GM23248 (cell line): ENCODE measurements around the gene CTBP2. TPM values are rescaled to one million over a fixed set of nuclear protein-coding genes. Genes with fewer than 3 reads are reported as not detected.

Experiments used
- DNase-seq: peaks from one replicate; pipeline ENCODE4 v3.0.0-alpha.2; 2015
- H2AFZ ChIP-seq: fragments of 200-600 bp; sonication (generic); 2 replicates; pipeline ENCODE4 v1.6.1; 2016; ENCODE audit warnings: antibody characterized with exemption
- H3F3A ChIP-seq: fragments of 200-600 bp; sonication (generic); 2 replicates; pipeline ENCODE4 v1.6.1; 2016; ENCODE audit warnings: mild to moderate bottlenecking, antibody characterized with exemption, mixed run types; ENCODE audit not compliant: insufficient read depth
- H3K27ac ChIP-seq: fragments of 200-600 bp; sonication (generic); 2 replicates; pipeline ENCODE4 v1.5.1; 2016; ENCODE audit warnings: mild to moderate bottlenecking
- H3K27me3 ChIP-seq: fragments of 200-600 bp; sonication (generic); replicated peaks from 2 replicates; pipeline ENCODE4 v1.6.1; 2016; ENCODE audit warnings: mild to moderate bottlenecking; ENCODE audit not compliant: insufficient read depth
- H3K36me3 ChIP-seq: fragments of 200-600 bp; sonication (generic); 2 replicates; pipeline ENCODE4 v1.6.1; 2016; ENCODE audit warnings: low read depth, mild to moderate bottlenecking
- H3K4me1 ChIP-seq: fragments of 200-600 bp; sonication (generic); 2 replicates; pipeline ENCODE4 v1.6.1; 2016; ENCODE audit warnings: mild to moderate bottlenecking; ENCODE audit not compliant: insufficient read depth
- H3K4me2 ChIP-seq: fragments of 200-600 bp; sonication (generic); one replicate; pipeline ENCODE4 v1.6.1; 2016; ENCODE audit warnings: mild to moderate bottlenecking; ENCODE audit not compliant: unreplicated experiment
- H3K4me3 ChIP-seq: fragments of 200-600 bp; sonication (generic); 2 replicates; pipeline ENCODE4 v1.5.1; 2016; ENCODE audit warnings: mild to moderate bottlenecking
- H3K79me2 ChIP-seq: fragments of 200-600 bp; sonication (generic); 2 replicates; pipeline ENCODE4 v1.6.1; 2016; ENCODE audit warnings: mild to moderate bottlenecking; ENCODE audit not compliant: insufficient read depth
- H3K9ac ChIP-seq: fragments of 200-600 bp; sonication (generic); 2 replicates; pipeline ENCODE4 v1.6.1; 2016; ENCODE audit warnings: mild to moderate bottlenecking
- H3K9me2 ChIP-seq: fragments of 200-600 bp; sonication (generic); 2 replicates; pipeline ENCODE4 v1.6.1; 2016; ENCODE audit warnings: mixed run types, mild to moderate bottlenecking, moderate library complexity; ENCODE audit not compliant: insufficient read depth
- H3K9me3 ChIP-seq: fragments of 200-600 bp; sonication (generic); one replicate; pipeline ENCODE4 v1.6.1; 2017; ENCODE audit warnings: low read depth
- H4K20me1 ChIP-seq: fragments of 200-600 bp; sonication (generic); 2 replicates; pipeline ENCODE4 v1.6.0; 2016; ENCODE audit not compliant: insufficient read depth
- EZH2 ChIP-seq: fragments of 200-600 bp; sonication (generic); IDR thresholded peaks from 2 replicates; pipeline ENCODE4 v1.6.1; 2018; ENCODE audit warnings: antibody characterized with exemption, mild to moderate bottlenecking; ENCODE audit not compliant: insufficient read depth, poor library complexity, severe bottlenecking
- EZH2phosphoT487 ChIP-seq: fragments of 200-600 bp; sonication (generic); IDR thresholded peaks from 2 replicates; pipeline ENCODE4 v1.6.1; 2018; ENCODE audit warnings: antibody characterized with exemption, moderate library complexity, mild to moderate bottlenecking, low read depth; ENCODE audit not compliant: insufficient read depth
- WGBS, 2 experiments: methylation state at CpG; one replicate each; pipeline ENCODE4 v1.1.6; 2015 to 2017; ENCODE audit warnings: low lambda C conversion rate in 2 of 2, low coverage in 1 of 2; ENCODE audit errors: missing lambda C conversion rate in 2 of 2; 5-methylcytosine and 5-hydroxymethylcytosine counted together
- in situ Hi-C: fragments of 300-500 bp; cut with MboI; formaldehyde crosslinking; loops from 2 replicates; pipeline ENCODE4 v1.15.0; 2020
- polyA plus RNA-seq: library from polyadenylated mRNA; unstranded; fragments of >200 nt; fragmentation: Nextera tagmentation; extraction: Ambion mirVana; gene quantifications from 2 replicates; pipeline ENCODE4 v1.2.1, GENCODE V29; 2016
- total RNA-seq: library from RNA; depleted of rRNA; stranded (reverse); fragments of >200 nt; shearing (Covaris generic); gene quantifications from 2 replicates; pipeline ENCODE4 v1.2.3, GENCODE V29; 2014

CTBP2 gene
- total and polyA plus RNA-seq, 2 experiments from 2014 or later = 52.0 to 65.5 TPM

DNA sequence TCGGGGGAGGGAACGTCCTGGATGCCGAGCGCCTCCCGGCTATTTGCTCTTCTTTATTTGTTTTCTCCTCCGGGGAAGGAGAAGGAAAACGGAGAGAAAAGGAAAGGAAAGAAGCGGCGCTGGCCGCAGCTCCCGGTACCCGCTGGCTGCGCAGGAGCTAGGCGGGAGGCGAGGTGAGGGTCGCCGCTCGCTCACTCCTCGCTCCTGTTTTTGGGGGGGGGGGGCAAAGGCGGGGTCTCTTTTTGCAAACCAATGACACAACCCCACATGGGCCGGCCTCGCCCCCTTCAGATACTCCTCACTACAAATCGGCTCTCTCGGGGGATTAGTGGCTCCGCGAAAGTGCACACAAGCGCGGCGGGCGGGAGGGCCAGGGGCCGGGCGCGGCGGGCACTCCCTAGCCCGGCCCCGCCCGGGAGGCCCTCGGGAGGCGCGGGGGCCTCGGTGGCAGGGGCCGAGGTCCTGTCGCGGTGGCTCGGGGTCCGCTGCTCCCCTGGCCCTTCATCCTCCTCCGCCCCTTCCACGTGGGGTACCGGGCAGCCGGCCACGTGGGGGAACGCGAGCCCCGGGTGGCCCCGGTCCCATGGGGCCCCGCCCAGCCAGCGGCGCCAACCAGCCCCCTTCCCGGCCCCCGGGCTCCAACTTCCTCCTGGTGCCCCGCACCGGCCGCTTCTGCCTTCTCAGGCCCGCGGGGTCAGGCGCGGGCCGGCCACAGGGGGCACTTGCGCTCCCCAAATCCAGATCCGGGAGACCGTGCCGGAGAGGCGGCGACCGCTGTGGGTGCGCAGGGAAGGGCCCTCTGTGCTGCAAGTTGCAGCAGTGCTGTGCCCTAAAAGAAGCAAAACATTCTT is 718 bp upstream of the CTBP2 start:
- Histone ChIP-seq H3K4me1 (peaks cover 22% of the 10 kb centered on the region), H3F3A (peaks cover 5% of the 10 kb centered on the region), H3K4me3 (peak overlapping the region; percentile 81), H3K9ac (peak overlapping the region; percentile 76), H3K36me3 (no peaks in the 10 kb centered on the region), H3K4me2 (peak overlapping the region; percentile 93), H3K27me3 (no peaks in the 10 kb centered on the region), H4K20me1 (no peaks in the 10 kb centered on the region), H3K27ac (peak overlapping the region; percentile 69), H2AFZ (peak overlapping the region; percentile 92), H3K79me2 (peaks cover 26% of the 10 kb centered on the region), H3K9me3 (no peaks in the 10 kb centered on the region), H3K9me2 (no peaks in the 10 kb centered on the region)
- peak; percentile 88 for DNase-seq
- in situ Hi-C loops = no loop called here
- no peak for TF ChIP-seq EZH2phosphoT487
- TF ChIP-seq EZH2 = no peak
- WGBS, 2 experiments = 1% methylated on average over 29 to 67 of the region's 76 CpGs

DNA sequence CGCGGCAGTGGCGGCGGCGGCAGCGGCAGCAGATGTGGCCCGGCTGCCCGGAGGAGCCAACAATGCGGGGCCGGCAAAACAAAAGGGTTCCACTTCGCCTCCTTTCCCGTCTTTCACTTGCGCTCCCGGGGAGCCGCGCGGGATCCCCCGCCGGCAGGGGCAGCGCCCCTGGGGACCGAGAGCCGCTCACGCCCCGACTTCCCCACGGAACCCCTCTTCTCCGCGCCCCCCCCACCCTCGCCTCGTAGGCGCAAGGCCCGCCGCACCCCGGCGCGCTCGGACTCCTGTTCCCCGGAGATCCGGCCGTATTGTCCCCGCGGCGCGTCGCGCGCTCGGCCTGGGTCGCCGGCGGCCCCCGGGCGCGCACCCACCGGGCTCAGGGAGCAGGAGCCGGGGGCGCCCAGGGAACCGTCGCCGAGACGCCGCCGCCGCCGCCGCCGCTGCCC is 854 bp downstream of the CTBP2 start:
- Histone ChIP-seq H3K27ac (peak overlapping the region; percentile 74), H3K9ac (peak overlapping the region; percentile 83), H3K9me2 (no peaks in the 10 kb centered on the region), H3K79me2 (peaks cover 42% of the 10 kb centered on the region), H3K4me1 (peaks cover 29% of the 10 kb centered on the region), H2AFZ (no peak overlapping the region), H3K27me3 (no peaks in the 10 kb centered on the region), H3F3A (peaks cover 8% of the 10 kb centered on the region), H3K9me3 (no peaks in the 10 kb centered on the region), H4K20me1 (0 out of 2 replicates have a peak, but pooled peaks cover 6% of the 10 kb centered on the region), H3K4me2 (no peak overlapping the region), H3K36me3 (no peaks in the 10 kb centered on the region), H3K4me3 (peak overlapping the region; percentile 82)
- DNase-seq = peak; percentile 63
- TF ChIP-seq EZH2phosphoT487 (no peak), EZH2 (no peak)
- 0% methylated on average over 25 to 64 of the region's 66 CpGs for WGBS, 2 experiments
- in situ Hi-C loops = no loop called here

DNA sequence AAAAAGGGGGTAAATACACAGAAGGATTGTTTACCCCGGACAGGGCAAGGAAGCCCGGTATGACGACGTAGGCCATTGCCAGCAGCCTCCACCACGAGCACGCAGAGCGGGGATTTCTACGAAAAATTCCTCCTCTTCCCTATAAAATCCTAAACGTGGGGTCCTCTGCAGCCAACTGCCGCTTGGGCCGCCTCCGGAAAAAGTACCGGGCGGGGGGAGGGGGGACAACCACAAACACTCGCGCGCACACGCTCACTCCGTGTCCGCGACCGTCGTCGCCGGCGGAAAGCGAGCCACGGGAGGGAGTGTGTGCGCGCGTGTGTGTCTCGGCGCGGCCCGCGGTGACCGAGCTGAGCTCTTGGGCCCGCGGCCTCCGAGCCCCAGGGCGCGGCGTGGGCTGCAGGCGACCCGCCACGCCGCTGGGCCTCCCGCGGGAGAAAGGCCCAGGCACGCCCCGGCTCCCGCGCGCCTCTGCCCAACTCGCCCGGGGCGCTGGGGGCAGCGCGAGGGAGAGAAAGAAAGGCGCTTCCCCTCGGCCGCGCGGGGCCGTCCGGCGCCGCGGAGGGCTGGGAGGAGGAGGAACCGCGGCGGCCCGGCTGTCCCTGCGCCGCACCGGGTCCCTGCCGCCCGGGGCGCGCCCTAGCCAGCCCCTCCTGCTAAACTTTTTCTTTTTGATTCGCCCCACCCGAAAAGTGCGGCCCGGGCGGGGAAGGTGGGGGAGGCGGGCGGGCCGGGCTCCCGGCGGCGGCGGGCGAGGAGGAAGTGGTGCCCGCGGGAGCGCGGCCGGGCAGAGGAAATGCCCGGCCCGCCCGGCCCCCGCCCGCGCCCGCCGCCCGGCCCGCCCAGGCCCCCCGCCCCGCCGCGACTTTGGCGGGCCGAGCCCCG is 1.5 kb downstream of the CTBP2 start:
- 1 to 2% methylated on average over 59 to 74 of the region's 115 CpGs for WGBS, 2 experiments
- 0 out of 2 replicates have a peak, but pooled peaks cover 8% of the 10 kb centered on the region for H4K20me1 ChIP-seq
- H3K9me3 ChIP-seq = no peaks in the 10 kb centered on the region
- H3F3A ChIP-seq = peaks cover 15% of the 10 kb centered on the region
- H2AFZ ChIP-seq = peak overlapping the region; percentile 59
- peak overlapping the region; percentile 99 for H3K4me2 ChIP-seq
- no peaks in the 10 kb centered on the region for H3K27me3 ChIP-seq
- H3K9ac ChIP-seq = peak overlapping the region; percentile 88
- no peak for TF ChIP-seq EZH2
- peaks cover 36% of the 10 kb centered on the region for H3K4me1 ChIP-seq
- H3K79me2 ChIP-seq = peaks cover 49% of the 10 kb centered on the region
- DNase-seq = peak; percentile 71
- no peaks in the 10 kb centered on the region for H3K36me3 ChIP-seq
- peak overlapping the region; percentile 97 for H3K4me3 ChIP-seq
- in situ Hi-C loops = no loop called here
- H3K9me2 ChIP-seq = no peaks in the 10 kb centered on the region
- H3K27ac ChIP-seq = peak overlapping the region; percentile 78

DNA sequence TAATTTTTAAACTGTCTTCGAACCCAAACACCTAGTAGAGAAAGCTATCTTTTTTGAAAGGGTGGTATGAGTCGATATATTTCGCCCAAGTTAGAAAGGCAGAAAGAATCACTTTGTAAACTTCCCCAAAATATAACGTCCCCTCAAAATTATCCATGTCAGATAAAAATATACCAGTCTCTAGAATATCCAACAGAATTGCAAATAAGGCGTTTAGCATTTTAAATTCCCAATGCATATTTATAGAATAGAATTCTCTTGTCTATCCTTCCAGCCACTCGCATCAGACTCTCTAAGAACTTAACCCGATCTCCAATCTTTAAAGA is 2.1 kb downstream of the CTBP2 start:
- Histone ChIP-seq H3K4me2 (peak overlapping the region; percentile 99), H3K27me3 (no peaks in the 10 kb centered on the region), H3K4me3 (peak overlapping the region; percentile 97), H4K20me1 (0 out of 2 replicates have a peak, but pooled peaks cover 8% of the 10 kb centered on the region), H3K4me1 (peaks cover 42% of the 10 kb centered on the region), H3K9me2 (no peaks in the 10 kb centered on the region), H3F3A (peaks cover 20% of the 10 kb centered on the region), H3K9ac (peak overlapping the region; percentile 88), H3K79me2 (peaks cover 55% of the 10 kb centered on the region), H2AFZ (peak overlapping the region; percentile 59), H3K9me3 (no peaks in the 10 kb centered on the region), H3K36me3 (no peaks in the 10 kb centered on the region), H3K27ac (peak overlapping the region; percentile 78)
- 8 to 11% methylated on average over 7 of the region's 7 CpGs for WGBS, 2 experiments
- DNase-seq = no peak
- TF ChIP-seq EZH2phosphoT487 (no peak), EZH2 (no peak)
- in situ Hi-C loops = no loop called here
